PC-3 (cell line): Measurements from ENCODE around the gene ZBED4. TPM values are rescaled to one million over a fixed set of nuclear protein-coding genes. Genes with fewer than 3 reads are reported as not detected.

ENCODE experiments used
- ATAC-seq: fragments of 200-7000 bp; cut with Tn5 transposase; 2 replicates; pipeline ENCODE4 v1.9.1; 2020; ENCODE audit warnings: mild to moderate bottlenecking, moderate library complexity
- BruUV-seq: library from RNA; stranded (reverse); fragments of 400-500 nt; replicated peaks from 2 replicates; lab custom pipeline; 2021; lab: Mats Ljungman, UMichigan
- CTCF ChIA-PET: fragments of 300-600 bp; sonication (Branson Sonifier 250); formaldehyde crosslinking; loops from one replicate; lab custom pipeline; 2022; ENCODE audit warnings: antibody characterized with exemption; lab: Charles Lee
- POLR2A ChIA-PET: fragments of 300-600 bp; sonication (Branson Sonifier 250); formaldehyde crosslinking; loops from one replicate; lab custom pipeline; 2022; ENCODE audit warnings: antibody characterized with exemption; ENCODE audit not compliant: unreplicated experiment; lab: Charles Lee
- DNase-seq: peaks from one replicate; pipeline ENCODE4 v3.0.0-alpha.2; 2015
- H2AFZ ChIP-seq: fragments of 300-600 bp; sonication (generic); 2 replicates; pipeline ENCODE4 v1.6.0; 2016; ENCODE audit warnings: antibody characterized with exemption, low read length
- H3F3A ChIP-seq: fragments of 300-600 bp; sonication (generic); one replicate; pipeline ENCODE4 v1.6.0; 2017; ENCODE audit warnings: antibody characterized with exemption, low read length, control low read depth, mild to moderate bottlenecking; ENCODE audit not compliant: unreplicated experiment
- H3K27ac ChIP-seq: fragments of 300-600 bp; sonication (generic); 2 replicates; pipeline ENCODE4 v1.5.1; 2016; ENCODE audit warnings: mild to moderate bottlenecking, low read length
- H3K27me3 ChIP-seq: fragments of 300-600 bp; sonication (generic); 2 replicates; pipeline ENCODE4 v1.6.1; 2016; ENCODE audit warnings: low read length, mixed read lengths
- H3K36me3 ChIP-seq: fragments of 300-600 bp; sonication (generic); 2 replicates; pipeline ENCODE4 v1.6.1; 2016; ENCODE audit warnings: low read depth, mixed run types, low read length, mixed read lengths
- H3K4me1 ChIP-seq: fragments of 300-600 bp; sonication (generic); 2 replicates; pipeline ENCODE4 v1.5.1; 2016; ENCODE audit warnings: low read length; ENCODE audit not compliant: insufficient read depth
- H3K4me2 ChIP-seq: fragments of 300-600 bp; sonication (generic); 2 replicates; pipeline ENCODE4 v1.6.0; 2016; ENCODE audit warnings: low read length
- H3K4me3 ChIP-seq: fragments of 300-600 bp; sonication (generic); 2 replicates; pipeline ENCODE4 v1.5.1; 2016; ENCODE audit warnings: mild to moderate bottlenecking, low read length, mixed read lengths
- H3K79me2 ChIP-seq: fragments of 300-600 bp; sonication (generic); 2 replicates; pipeline ENCODE4 v1.6.1; 2017; ENCODE audit warnings: low read length, mixed read lengths
- H3K9ac ChIP-seq: fragments of 300-600 bp; sonication (generic); 2 replicates; pipeline ENCODE4 v1.6.0; 2016; ENCODE audit warnings: mild to moderate bottlenecking, low read length
- H3K9me2 ChIP-seq: fragments of 300-600 bp; sonication (generic); replicated peaks from 2 replicates; pipeline ENCODE4 v1.6.1; 2016; ENCODE audit warnings: mixed run types, low read length, mixed read lengths
- H3K9me3 ChIP-seq: fragments of 300-600 bp; sonication (generic); 2 replicates; pipeline ENCODE4 v1.6.1; 2016; ENCODE audit warnings: low read length, mixed read lengths
- H4K20me1 ChIP-seq: fragments of 300-600 bp; sonication (generic); 2 replicates; pipeline ENCODE4 v1.6.1; 2016; ENCODE audit warnings: low read length, mixed read lengths
- CTCF ChIP-seq: fragments of 300-600 bp; sonication (generic); conservative IDR thresholded peaks from 2 replicates; pipeline ENCODE4 v1.5.1; 2017; ENCODE audit warnings: antibody characterized with exemption, low read depth, mild to moderate bottlenecking, low read length
- EZH2 ChIP-seq: fragments of 300-600 bp; sonication (generic); IDR thresholded peaks from one replicate; pipeline ENCODE4 v1.6.1; 2017; ENCODE audit warnings: antibody characterized with exemption, mild to moderate bottlenecking, low read length; ENCODE audit not compliant: unreplicated experiment
- EZH2phosphoT487 ChIP-seq: fragments of 300-600 bp; sonication (generic); IDR thresholded peaks from 2 replicates; pipeline ENCODE4 v1.6.1; 2018; ENCODE audit warnings: mild to moderate bottlenecking, antibody characterized with exemption, low read length, borderline replicate concordance
- intact Hi-C: fragments of 100-400 bp; cut with micrococcal nuclease; formaldehyde crosslinking; loops from 2 replicates; pipeline ENCODE4 v1.9.0; 2023
- total RNA-seq: library from RNA; depleted of rRNA; stranded (reverse); fragments of >200 nt; gene quantifications from 2 replicates; pipeline ENCODE4 v1.2.3, GENCODE V29; 2014

ZBED4 gene
- total RNA-seq, 1 experiment from 2014 or later, result 11.5 TPM

GRCh38 chr22:49865156-49865555 is 11.5 kb downstream of the ZBED4 start:
- Histone ChIP-seq H3K9me2 (no peaks in the 10 kb centered on the region), H4K20me1 (0 out of 2 replicates have a peak, but pooled peaks cover 7% of the 10 kb centered on the region), H3K4me2 (no peak overlapping the region), H3K4me3 (no peak overlapping the region), H3K27me3 (no peaks in the 10 kb centered on the region), H3K36me3 (peaks cover 13% of the 10 kb centered on the region; the same call in 1 of the 2 replicates), H3F3A (no peaks in the 10 kb centered on the region), H2AFZ (no peak overlapping the region), H3K27ac (no peak overlapping the region), H3K79me2 (peaks cover 96% of the 10 kb centered on the region), H3K9ac (no peak overlapping the region), H3K9me3 (no peaks in the 10 kb centered on the region), H3K4me1 (no peaks in the 10 kb centered on the region)
- TF ChIP-seq EZH2phosphoT487 (no peak), CTCF (no peak), EZH2 (no peak)
- ChIA-PET POLR2A (no interaction called here), CTCF (no interaction called here)
- ATAC-seq (no peak), DNase-seq (no peak)
- BruUV-seq, result no TSS peak
- intact Hi-C loops, result no loop called here

- H3K4me1 ChIP-seq, result no peaks in the 10 kb centered on the region
- H3K27ac ChIP-seq, result no peak overlapping the region
- no peak overlapping the region for H3K9ac ChIP-seq
- ChIA-PET CTCF (no interaction called here), POLR2A (no interaction called here)
- H4K20me1 ChIP-seq, result 0 out of 2 replicates have a peak, but pooled peaks cover 7% of the 10 kb centered on the region
- H3K9me2 ChIP-seq, result no peaks in the 10 kb centered on the region
- DNase-seq (no peak), ATAC-seq (no peak)
- no peaks in the 10 kb centered on the region for H3K27me3 ChIP-seq
- H3K36me3 ChIP-seq, result peaks cover 13% of the 10 kb centered on the region; the same call in 1 of the 2 replicates
- H2AFZ ChIP-seq, result no peak overlapping the region
- no peaks in the 10 kb centered on the region for H3K9me3 ChIP-seq
- intact Hi-C loops, result no loop called here
- no peaks in the 10 kb centered on the region for H3F3A ChIP-seq
- no peak for TF ChIP-seq EZH2
- TF ChIP-seq CTCF, result no peak
- no peak for TF ChIP-seq EZH2phosphoT487
- no peak overlapping the region for H3K4me3 ChIP-seq
- no peak overlapping the region for H3K4me2 ChIP-seq
- peaks cover 95% of the 10 kb centered on the region for H3K79me2 ChIP-seq
- BruUV-seq, result no TSS peak
These were observed 12.5 kb downstream of the ZBED4 start for GRCh38 chr22:49866134-49866533.

GRCh38 chr22:49866646-49867045 is 13.0 kb downstream of the ZBED4 start:
- H4K20me1 ChIP-seq, result 0 out of 2 replicates have a peak, but pooled peaks cover 6% of the 10 kb centered on the region
- H3K79me2 ChIP-seq, result peaks cover 94% of the 10 kb centered on the region
- POLR2A ChIA-PET, result no interaction called here
- DNase-seq (no peak), ATAC-seq (no peak)
- intact Hi-C loops, result no loop called here
- no peak overlapping the region for H2AFZ ChIP-seq
- no TSS peak for BruUV-seq
- H3K4me3 ChIP-seq, result no peak overlapping the region
- H3K9ac ChIP-seq, result no peak overlapping the region
- H3K9me2 ChIP-seq, result no peaks in the 10 kb centered on the region
- H3K36me3 ChIP-seq, result peaks cover 13% of the 10 kb centered on the region; the same call in 1 of the 2 replicates
- CTCF ChIA-PET, result no interaction called here
- H3F3A ChIP-seq, result no peaks in the 10 kb centered on the region
- no peak overlapping the region for H3K4me2 ChIP-seq
- H3K4me1 ChIP-seq, result no peaks in the 10 kb centered on the region
- TF ChIP-seq EZH2phosphoT487, result no peak
- TF ChIP-seq EZH2, result no peak
- TF ChIP-seq CTCF, result no peak
- no peak overlapping the region for H3K27ac ChIP-seq
- no peaks in the 10 kb centered on the region for H3K27me3 ChIP-seq
- H3K9me3 ChIP-seq, result no peaks in the 10 kb centered on the region
